GM21717 (cell line): ENCODE results near the gene PLEKHD1.
"Not testable (repeated sequence)": the region's sequence is repeated elsewhere in the genome, so short reads cannot be mapped to it uniquely, and the experiment has no call there.

ENCODE experiments used
- ATAC-seq: cut with Tn5 transposase; IDR thresholded peaks from one replicate; pipeline ENCODE4 v1.9.1; 2021; ENCODE audit warnings: mild to moderate bottlenecking, moderate library complexity; ENCODE audit not compliant: unreplicated experiment

PLEKHD1 gene

GRCh38 chr14:69484444-69485314 lies at the start of gene PLEKHD1:
Gene PLEKHD1, plus strand, starts transcription at chr14:69484728. Its CDS starts 238 bp downstream, at chr14:69484966.
- no peak for ATAC-seq

GRCh38 chr14:69439521-69440270 lies 44.8 kb upstream of the PLEKHD1 start:
- ATAC-seq, result no peak

DNA sequence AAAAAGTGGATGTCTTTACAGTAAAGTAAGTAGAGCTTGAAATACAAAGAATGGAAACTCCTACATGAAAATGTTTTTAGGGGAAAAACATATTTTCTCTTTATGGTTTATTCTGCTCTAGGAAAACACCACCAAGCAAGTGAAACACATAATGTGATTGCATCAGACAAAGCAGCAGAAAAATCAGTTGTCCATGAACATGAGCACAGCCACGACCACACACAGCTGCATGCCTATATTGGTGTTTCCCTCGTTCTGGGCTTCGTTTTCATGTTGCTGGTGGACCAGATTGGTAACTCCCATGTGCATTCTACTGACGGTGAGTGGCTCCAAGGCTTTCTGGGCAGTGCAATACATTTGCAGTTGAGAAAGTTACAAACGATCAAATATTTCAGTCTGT lies 42.6 kb upstream of the PLEKHD1 start:
- peak; percentile 53 for ATAC-seq

- no peak for ATAC-seq
Observed at GRCh38 chr14:69443296-69443805, 41.2 kb upstream of the PLEKHD1 start.

GRCh38 chr14:69449216-69449615 lies 35.3 kb upstream of the PLEKHD1 start:
- ATAC-seq, result no peak

- no peak for ATAC-seq
Observed at GRCh38 chr14:69451941-69452340, 32.6 kb upstream of the PLEKHD1 start.

DNA sequence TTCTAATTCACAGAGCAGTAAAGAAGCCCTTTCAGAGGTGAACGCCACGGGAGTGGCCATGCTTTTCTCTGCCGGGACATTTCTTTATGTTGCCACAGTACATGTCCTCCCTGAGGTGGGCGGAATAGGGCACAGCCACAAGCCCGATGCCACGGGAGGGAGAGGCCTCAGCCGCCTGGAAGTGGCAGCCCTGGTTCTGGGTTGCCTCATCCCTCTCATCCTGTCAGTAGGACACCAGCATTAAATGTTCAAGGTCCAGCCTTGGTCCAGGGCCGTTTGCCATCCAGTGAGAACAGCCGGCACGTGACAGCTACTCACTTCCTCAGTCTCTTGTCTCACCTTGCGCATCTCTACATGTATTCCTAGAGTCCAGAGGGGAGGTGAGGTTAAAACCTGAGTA lies 26.2 kb upstream of the PLEKHD1 start:
- ATAC-seq, result no peak

GRCh38 chr14:69459122-69459521 lies 25.4 kb upstream of the PLEKHD1 start:
- no peak for ATAC-seq

GRCh38 chr14:69460093-69460701 lies 24.3 kb upstream of the PLEKHD1 start:
- no peak for ATAC-seq

DNA sequence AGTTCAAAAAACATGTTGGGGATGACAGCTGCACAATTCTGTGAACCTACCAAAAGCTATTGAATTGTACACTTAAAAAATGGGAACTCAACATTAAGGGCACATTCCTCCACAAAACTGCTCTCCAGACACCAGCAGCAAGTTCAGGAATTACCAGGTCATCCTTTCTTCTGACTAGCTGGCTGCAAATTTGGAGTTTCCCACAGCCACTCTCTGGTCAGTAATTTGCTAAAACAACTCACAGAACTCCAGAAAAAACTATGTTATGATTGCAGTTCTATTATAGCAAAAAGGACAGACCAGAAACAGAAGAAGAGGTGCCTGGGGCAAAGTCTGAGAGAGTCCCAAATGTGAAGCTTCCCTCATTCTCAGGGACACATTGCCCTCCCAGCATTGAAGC lies 20.1 kb upstream of the PLEKHD1 start:
- ATAC-seq, result no peak

GRCh38 chr14:69464829-69465228 lies 19.7 kb upstream of the PLEKHD1 start:
- ATAC-seq, result no peak

DNA sequence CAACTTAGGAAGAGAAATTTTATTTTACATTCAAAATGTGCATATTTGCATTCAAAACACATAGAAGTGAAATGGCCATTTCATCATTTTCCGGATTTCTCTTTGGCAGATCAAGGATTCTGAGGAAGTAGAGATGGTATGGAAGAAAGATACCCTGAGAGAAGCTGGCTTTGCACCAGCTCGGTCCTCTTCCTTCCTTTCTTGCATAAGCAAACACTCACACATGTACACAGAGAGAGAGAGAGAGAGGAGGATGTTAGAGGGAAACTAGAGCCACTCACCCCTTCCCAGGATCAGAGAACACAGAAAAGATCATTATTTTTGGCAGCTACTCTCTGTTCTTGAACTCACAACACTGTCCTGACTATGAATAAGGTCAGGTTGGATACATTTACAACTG lies 15.6 kb upstream of the PLEKHD1 start:
- ATAC-seq, result no peak

DNA sequence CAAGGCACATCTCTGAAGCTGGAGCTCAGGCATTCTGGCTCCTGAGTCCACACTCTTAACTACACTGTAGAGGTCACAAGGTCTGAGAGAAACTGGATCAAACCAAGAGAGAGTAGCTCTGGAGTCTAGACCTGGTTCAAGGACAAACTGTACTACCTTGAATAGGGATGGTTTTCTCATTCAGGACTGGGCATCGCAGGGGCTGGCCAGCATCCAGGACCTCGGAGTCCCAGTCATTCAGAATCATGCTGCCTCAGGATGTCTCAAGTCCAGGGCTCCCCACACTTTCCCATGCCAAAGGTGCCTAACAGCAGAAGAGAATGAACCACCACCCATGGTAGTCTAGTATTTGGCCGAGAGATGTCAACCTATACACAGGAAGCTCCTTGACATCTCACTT lies 13.1 kb upstream of the PLEKHD1 start:
- no peak for ATAC-seq

DNA sequence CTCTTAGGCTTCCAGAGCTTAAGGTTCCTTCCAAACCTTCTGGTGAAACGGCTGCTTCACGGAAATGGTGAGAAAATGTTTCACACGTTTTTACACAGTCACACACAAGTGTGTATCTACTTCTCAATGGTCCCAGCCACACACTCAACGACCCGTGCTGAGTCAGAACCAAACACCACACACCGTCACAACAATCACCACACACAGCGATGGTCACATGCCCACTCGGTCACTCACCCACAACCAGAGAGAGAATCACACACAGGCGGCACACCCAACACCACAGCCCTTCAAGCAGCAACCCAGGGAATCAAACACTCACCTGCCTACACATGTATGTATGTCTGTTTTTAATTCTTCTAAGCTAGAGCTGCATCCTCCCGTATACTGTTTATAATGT lies 12.6 kb upstream of the PLEKHD1 start:
- ATAC-seq, result no peak

GRCh38 chr14:69473260-69473659 lies 11.3 kb upstream of the PLEKHD1 start:
- ATAC-seq, result no peak

GRCh38 chr14:69473946-69474345 lies 10.6 kb upstream of the PLEKHD1 start:
- no peak for ATAC-seq

GRCh38 chr14:69475194-69475818 lies 9.2 kb upstream of the PLEKHD1 start:
- no peak for ATAC-seq

GRCh38 chr14:69476824-69477450 lies 7.6 kb upstream of the PLEKHD1 start:
- ATAC-seq, result not testable (repeated sequence)

DNA sequence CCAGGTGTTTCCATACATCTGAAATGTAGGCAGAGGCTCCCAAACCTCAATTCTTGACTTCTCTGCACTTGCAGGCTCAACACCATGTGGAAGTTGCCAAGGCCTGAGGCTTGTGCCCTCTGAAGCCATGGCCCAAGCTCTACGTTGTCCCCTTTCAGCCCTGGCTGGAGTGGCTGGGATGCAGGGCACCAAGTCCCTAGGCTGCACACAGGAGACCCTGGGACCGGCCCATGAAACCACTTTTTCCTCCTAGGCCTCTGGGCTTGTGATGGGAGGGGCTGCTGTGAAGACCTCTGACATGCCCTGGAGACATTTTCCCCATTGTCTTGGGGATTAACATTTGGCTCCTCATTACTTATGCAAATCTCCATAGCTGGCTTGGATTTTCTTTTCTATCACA lies 6.5 kb upstream of the PLEKHD1 start:
- ATAC-seq, result not testable (repeated sequence)

DNA sequence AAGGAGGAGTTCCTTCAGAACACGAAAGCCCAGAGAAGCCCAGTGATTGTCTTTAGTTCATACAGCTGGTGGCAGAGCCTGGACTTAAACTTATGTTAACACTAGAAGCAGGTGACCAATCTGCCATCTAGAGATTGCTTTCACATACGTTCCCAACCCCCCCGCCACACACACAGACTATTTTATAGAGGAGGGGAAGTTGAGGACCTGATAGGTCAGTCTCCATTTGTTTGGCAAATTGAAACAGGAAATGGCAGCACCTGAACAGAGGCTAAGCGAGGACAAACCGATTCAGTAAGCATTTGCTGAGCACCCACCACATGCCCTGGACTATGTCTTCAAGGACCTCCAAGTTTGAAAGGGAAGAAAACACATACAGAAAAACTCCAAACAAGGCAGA lies 4.8 kb upstream of the PLEKHD1 start:
- ATAC-seq, result no peak

DNA sequence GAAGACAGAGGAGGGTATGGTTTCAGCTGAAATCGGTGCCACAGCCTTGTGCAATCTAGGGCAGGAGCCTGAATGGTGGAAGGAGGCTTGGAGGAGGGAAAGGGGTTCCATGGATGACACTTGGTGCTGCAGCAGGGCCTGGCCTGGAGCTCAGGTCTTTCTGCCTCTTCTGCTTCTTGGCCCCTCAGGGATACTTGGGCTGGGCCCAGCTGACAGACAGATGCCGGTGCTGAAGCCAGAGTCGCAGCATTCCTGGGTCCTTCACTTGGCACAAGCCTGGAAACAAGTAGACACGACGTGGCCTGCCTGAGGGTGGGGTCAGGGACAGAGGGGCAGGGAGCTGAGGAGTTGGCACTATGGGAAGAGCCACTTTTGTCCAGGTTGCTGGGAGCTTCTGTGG lies 4.4 kb upstream of the PLEKHD1 start:
- no peak for ATAC-seq
